Osteoblast (primary cell): ENCODE data around the gene FOXD3. TPM values are rescaled to one million over a fixed set of nuclear protein-coding genes. Genes with fewer than 3 reads are reported as not detected.
A peak's percentile ranks its signal among the peaks of the same experiment; 100 is the strongest.

Experiments
- DNase-seq: peaks from one replicate; pipeline ENCODE4 v3.0.0; 2011; ENCODE audit warnings: low spot score, mixed read lengths; ENCODE audit not compliant: insufficient read length; ENCODE audit errors: missing footprints
- H2AFZ ChIP-seq: 2 replicates; pipeline ENCODE4 v1.6.0; 2011; ENCODE audit warnings: mild to moderate bottlenecking, low read length
- H3K27ac ChIP-seq: 2 replicates; pipeline ENCODE4 v1.5.1; 2011; ENCODE audit warnings: mild to moderate bottlenecking, low read depth, low read length, moderate library complexity
- H3K27me3 ChIP-seq: 2 replicates; pipeline ENCODE4 v1.6.0; 2012; ENCODE audit warnings: mild to moderate bottlenecking, control low read depth, inconsistent platforms, low read length, moderate library complexity; ENCODE audit not compliant: insufficient read depth
- H3K36me3 ChIP-seq: 2 replicates; pipeline ENCODE4 v1.5.1; 2011; ENCODE audit warnings: mild to moderate bottlenecking, low read length, control low read depth, moderate library complexity; ENCODE audit not compliant: insufficient read depth
- H3K4me1 ChIP-seq: 2 replicates; pipeline ENCODE4 v1.5.1; 2011; ENCODE audit warnings: mild to moderate bottlenecking, low read length, control low read depth, moderate library complexity; ENCODE audit not compliant: insufficient read depth
- H3K4me2 ChIP-seq: 2 replicates; pipeline ENCODE4 v1.6.0; 2011; ENCODE audit warnings: mild to moderate bottlenecking, low read length; ENCODE audit not compliant: insufficient read depth
- H3K4me3 ChIP-seq: fragments of 200-600 bp; sonication (generic); 3 replicates; pipeline ENCODE4 v1.5.1; 2012; ENCODE audit warnings: mild to moderate bottlenecking, low read length, inconsistent platforms; ENCODE audit not compliant: insufficient read depth
- H3K79me2 ChIP-seq: 2 replicates; pipeline ENCODE4 v1.6.0; 2012; ENCODE audit warnings: mild to moderate bottlenecking, low read length, control low read depth, inconsistent platforms; ENCODE audit not compliant: insufficient read depth
- H3K9me3 ChIP-seq: 2 replicates; pipeline ENCODE4 v1.5.1; 2011; ENCODE audit warnings: low read depth, low read length, control low read depth
- H4K20me1 ChIP-seq: 2 replicates; pipeline ENCODE4 v1.6.0; 2012; ENCODE audit warnings: mild to moderate bottlenecking, low read length, control low read depth; ENCODE audit not compliant: insufficient read depth
- total RNA-seq: library from RNA; depleted of rRNA; stranded (reverse); fragments of >200 nt; gene quantifications from 2 replicates; pipeline ENCODE4 v1.2.3, GENCODE V29; 2012
- TF ChIP-seq, protein P1 (sequence below): IDR thresholded peaks from 2 replicates; pipeline ENCODE4 v1.5.1; 2011; ENCODE audit warnings: mild to moderate bottlenecking, low read depth, low read length, moderate library complexity; ENCODE audit errors: extremely low read depth

FOXD3 gene
- total RNA-seq, 1 donor = not detected

DNA sequence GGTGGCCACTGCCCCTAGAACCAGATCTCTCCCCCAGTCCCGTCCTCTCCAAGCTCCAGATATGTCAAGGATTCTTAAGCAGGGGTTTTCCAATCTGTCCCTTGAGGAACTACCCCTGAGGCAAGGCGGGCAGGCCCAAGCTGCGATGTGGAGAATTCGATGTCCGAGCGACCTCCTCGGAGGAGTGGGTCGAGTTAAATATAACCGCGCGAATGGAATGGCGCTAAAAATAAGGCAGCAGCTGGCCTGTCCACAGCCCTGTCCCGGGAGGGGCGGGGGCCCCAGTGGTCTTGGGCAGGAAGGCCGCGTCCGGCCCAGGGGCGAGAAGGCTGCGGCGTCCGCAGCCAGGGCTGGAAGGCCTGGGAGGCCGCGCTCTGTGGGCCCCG, 5.8 kb upstream of the FOXD3 start:
- no peak overlapping the region for H2AFZ ChIP-seq
- no peaks in the 10 kb centered on the region for H3K36me3 ChIP-seq
- DNase-seq = no peak
- H3K4me3 ChIP-seq = no peak overlapping the region
- H3K79me2 ChIP-seq = no peaks in the 10 kb centered on the region
- peaks cover 63% of the 10 kb centered on the region for H3K27me3 ChIP-seq
- peaks cover 2% of the 10 kb centered on the region for H3K9me3 ChIP-seq
- TF ChIP-seq, protein P1, sequence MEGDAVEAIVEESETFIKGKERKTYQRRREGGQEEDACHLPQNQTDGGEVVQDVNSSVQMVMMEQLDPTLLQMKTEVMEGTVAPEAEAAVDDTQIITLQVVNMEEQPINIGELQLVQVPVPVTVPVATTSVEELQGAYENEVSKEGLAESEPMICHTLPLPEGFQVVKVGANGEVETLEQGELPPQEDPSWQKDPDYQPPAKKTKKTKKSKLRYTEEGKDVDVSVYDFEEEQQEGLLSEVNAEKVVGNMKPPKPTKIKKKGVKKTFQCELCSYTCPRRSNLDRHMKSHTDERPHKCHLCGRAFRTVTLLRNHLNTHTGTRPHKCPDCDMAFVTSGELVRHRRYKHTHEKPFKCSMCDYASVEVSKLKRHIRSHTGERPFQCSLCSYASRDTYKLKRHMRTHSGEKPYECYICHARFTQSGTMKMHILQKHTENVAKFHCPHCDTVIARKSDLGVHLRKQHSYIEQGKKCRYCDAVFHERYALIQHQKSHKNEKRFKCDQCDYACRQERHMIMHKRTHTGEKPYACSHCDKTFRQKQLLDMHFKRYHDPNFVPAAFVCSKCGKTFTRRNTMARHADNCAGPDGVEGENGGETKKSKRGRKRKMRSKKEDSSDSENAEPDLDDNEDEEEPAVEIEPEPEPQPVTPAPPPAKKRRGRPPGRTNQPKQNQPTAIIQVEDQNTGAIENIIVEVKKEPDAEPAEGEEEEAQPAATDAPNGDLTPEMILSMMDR = no peak
- H4K20me1 ChIP-seq = no peaks in the 10 kb centered on the region
- no peak overlapping the region for H3K27ac ChIP-seq
- H3K4me1 ChIP-seq = no peaks in the 10 kb centered on the region
- no peak overlapping the region for H3K4me2 ChIP-seq

DNA sequence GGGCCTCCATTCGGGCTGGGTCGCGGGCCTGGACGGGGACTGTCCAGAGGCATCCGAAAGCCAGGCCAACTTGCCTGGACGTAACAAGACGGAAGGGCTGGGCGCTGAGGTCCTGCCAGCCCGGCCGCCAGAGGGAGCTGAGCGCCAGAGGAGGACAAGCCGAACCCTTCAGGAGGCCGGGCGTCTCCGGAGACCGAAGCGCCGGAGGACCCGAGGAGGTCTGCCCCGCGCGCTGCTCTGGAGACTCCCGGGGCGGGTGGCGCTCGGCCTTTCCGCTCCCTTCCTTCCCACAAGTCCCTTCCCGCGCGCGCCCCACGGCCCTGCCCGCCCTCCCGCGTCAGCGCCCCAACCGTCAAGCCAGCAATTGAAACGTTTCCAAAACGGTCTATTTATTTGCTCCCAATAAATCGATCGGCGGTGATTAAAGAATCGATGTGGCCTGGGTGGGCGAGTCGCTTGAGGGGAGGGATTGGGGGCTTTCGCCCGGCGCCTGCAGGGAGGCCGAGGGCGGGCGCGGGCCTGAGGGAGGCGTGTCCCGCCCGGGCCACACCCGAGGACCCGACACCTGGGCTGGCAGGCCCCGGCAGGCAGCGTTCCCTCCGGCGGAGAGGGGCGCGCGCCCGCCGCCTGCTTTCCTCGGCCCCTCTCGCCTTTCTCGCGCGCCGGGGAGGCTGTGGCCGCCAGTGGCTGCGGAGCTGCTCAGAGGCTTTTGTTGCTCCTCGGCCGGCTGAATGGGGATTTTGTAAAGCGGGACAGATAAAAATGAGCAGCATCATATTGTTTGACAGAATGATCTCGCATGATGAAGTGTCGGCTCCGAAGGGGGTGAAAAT, 5.2 kb upstream of the FOXD3 start:
- Histone ChIP-seq H3K79me2 (no peaks in the 10 kb centered on the region), H3K27me3 (peaks cover 69% of the 10 kb centered on the region), H3K36me3 (no peaks in the 10 kb centered on the region), H4K20me1 (no peaks in the 10 kb centered on the region), H2AFZ (no peak overlapping the region), H3K27ac (no peak overlapping the region), H3K9me3 (peaks cover 2% of the 10 kb centered on the region), H3K4me3 (peak overlapping the region; percentile 53), H3K4me2 (peak overlapping the region; percentile 70), H3K4me1 (no peaks in the 10 kb centered on the region)
- peak; percentile 87 for DNase-seq
- TF ChIP-seq, protein P1 = peak; percentile 37

DNA sequence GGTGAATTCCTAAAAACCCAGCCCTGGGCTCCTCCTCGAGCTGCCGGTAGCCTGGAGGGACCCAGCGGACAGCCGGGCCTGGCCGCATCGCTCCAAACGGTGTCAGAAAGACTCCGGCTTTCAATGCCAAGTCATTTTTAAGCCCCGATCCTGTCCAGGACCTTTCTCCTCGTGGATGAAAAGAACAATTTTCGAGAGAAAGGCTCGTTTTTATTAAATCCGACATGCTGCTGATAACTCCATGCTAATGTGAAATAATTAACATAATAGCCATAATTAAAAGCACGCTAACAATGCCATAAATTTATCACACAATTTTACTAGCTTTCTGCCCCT, 4.6 kb upstream of the FOXD3 start:
- DNase-seq = no peak
- H3K27me3 ChIP-seq = peaks cover 74% of the 10 kb centered on the region
- no peak overlapping the region for H2AFZ ChIP-seq

More for the DNA sequence above, 4.6 kb upstream of the FOXD3 start:
- H3K36me3 ChIP-seq = no peaks in the 10 kb centered on the region
- no peaks in the 10 kb centered on the region for H3K79me2 ChIP-seq
- peak overlapping the region; percentile 70 for H3K4me2 ChIP-seq
- peaks cover 2% of the 10 kb centered on the region for H3K4me1 ChIP-seq
- H4K20me1 ChIP-seq = no peaks in the 10 kb centered on the region
- TF ChIP-seq, protein P1 = no peak
- no peak overlapping the region for H3K27ac ChIP-seq
- H3K4me3 ChIP-seq = peak overlapping the region; percentile 53
- peaks cover 2% of the 10 kb centered on the region for H3K9me3 ChIP-seq
